ENCODE data around the gene SARM1.

DNA sequence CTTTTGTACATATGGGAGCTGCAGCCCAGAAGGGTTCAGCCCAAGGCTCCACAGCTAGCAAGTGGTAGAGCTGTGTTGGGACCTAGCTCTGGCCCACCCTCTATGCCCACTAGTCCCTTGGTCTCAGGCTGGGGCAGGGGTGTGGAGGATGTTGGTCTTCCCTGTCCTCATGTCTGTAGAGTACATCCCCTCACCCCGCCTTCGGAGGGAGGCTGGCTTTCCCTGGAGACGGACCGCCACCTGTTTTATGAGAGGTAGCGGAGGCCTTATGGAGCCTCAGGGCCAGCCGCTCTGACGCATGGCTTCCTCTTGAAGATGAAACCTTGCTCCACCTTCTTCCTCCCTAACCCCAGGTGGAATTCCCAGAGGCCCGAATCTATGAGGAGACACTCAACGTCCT, 27.5 kb upstream of the SARM1 start:
- TF ChIP-seq, protein P1, sequence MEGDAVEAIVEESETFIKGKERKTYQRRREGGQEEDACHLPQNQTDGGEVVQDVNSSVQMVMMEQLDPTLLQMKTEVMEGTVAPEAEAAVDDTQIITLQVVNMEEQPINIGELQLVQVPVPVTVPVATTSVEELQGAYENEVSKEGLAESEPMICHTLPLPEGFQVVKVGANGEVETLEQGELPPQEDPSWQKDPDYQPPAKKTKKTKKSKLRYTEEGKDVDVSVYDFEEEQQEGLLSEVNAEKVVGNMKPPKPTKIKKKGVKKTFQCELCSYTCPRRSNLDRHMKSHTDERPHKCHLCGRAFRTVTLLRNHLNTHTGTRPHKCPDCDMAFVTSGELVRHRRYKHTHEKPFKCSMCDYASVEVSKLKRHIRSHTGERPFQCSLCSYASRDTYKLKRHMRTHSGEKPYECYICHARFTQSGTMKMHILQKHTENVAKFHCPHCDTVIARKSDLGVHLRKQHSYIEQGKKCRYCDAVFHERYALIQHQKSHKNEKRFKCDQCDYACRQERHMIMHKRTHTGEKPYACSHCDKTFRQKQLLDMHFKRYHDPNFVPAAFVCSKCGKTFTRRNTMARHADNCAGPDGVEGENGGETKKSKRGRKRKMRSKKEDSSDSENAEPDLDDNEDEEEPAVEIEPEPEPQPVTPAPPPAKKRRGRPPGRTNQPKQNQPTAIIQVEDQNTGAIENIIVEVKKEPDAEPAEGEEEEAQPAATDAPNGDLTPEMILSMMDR (IDR thresholded peaks at IDR 0.05) = no peak
- TF ChIP-seq ZFX (IDR thresholded peaks at IDR 0.05; ENCODE audit: borderline replicate concordance) = no peak
